IPS-NIHi7 (cell line): Measurements from ENCODE around the gene GZMM.
"Not testable (repeated sequence)": the region's sequence is repeated elsewhere in the genome, so short reads cannot be mapped to it uniquely, and the experiment has no call there.

Experiments
- DNase-seq: peaks from one replicate; pipeline ENCODE4 v3.0.0; 2012; ENCODE audit warnings: mixed read lengths; ENCODE audit errors: extremely low spot score

The GZMM gene

GRCh38 chr19:583198-583967 is 39.5 kb downstream of the GZMM start:
- no peak for DNase-seq

- no peak for DNase-seq
Observed at GRCh38 chr19:583968-584239, 40.1 kb downstream of the GZMM start.

GRCh38 chr19:584240-585001 is 40.6 kb downstream of the GZMM start:
- peak; percentile 88 for DNase-seq

GRCh38 chr19:585146-585545 is 41.3 kb downstream of the GZMM start:
- DNase-seq, result not testable (repeated sequence)

GRCh38 chr19:585551-586110 is 41.8 kb downstream of the GZMM start:
- DNase-seq, result no peak

GRCh38 chr19:588093-588740 is 44.4 kb downstream of the GZMM start:
- peak; percentile 85 for DNase-seq

- no peak for DNase-seq
Observed at GRCh38 chr19:588741-589692, 45.2 kb downstream of the GZMM start.

GRCh38 chr19:589693-590395 is 46.0 kb downstream of the GZMM start, which contains the start of gene HCN2:
HCN2 (plus strand) TSS chr19:589881; CDS start chr19:589946, 65 bp downstream.
- DNase-seq, result no peak

- DNase-seq, result no peak
Observed at GRCh38 chr19:590396-590745, 46.5 kb downstream of the GZMM start.

- DNase-seq, result no peak
Observed at GRCh38 chr19:590750-591098, 46.9 kb downstream of the GZMM start.

- peak; percentile 75 for DNase-seq
Observed at GRCh38 chr19:591099-591958, 47.5 kb downstream of the GZMM start.

GRCh38 chr19:592101-592500 is 48.2 kb downstream of the GZMM start:
- no peak for DNase-seq

GRCh38 chr19:593055-593454 is 49.2 kb downstream of the GZMM start:
- DNase-seq, result no peak

GRCh38 chr19:593505-593904 is 49.7 kb downstream of the GZMM start:
- no peak for DNase-seq

GRCh38 chr19:594265-594870 is 50.5 kb downstream of the GZMM start:
- DNase-seq, result no peak

GRCh38 chr19:595326-596262 is 51.7 kb downstream of the GZMM start:
- DNase-seq, result no peak

GRCh38 chr19:596263-596655 is 52.4 kb downstream of the GZMM start:
- DNase-seq, result no peak
